ENCODE measurements around the gene C1orf74. TPM values are rescaled to one million over a fixed set of nuclear protein-coding genes. Genes with fewer than 3 reads are reported as not detected.

C1orf74 gene
- total RNA-seq, 6 experiments from 2014 or later: 1.8 to 2.7 (median 2.4) TPM

- Mint-ChIP-seq H3K27me3 (ENCODE audit: insufficient read depth) (peaks cover 26% of the 10 kb centered on the region), H3K4me1 (ENCODE audit: low read depth) (peaks cover 33% of the 10 kb centered on the region), H3K36me3 (ENCODE audit: low read depth) (no peaks in the 10 kb centered on the region), H3K9me3 (no peaks in the 10 kb centered on the region), H3K4me3 (peak overlapping the region; percentile 49), H3K27ac (peak overlapping the region; percentile 42)
- peak; percentile 32 for DNase-seq
- TF ChIP-seq CTCF (IDR thresholded peaks at IDR 0.05): no peak
Measured at GRCh38 chr1:209742409-209743144, 41.8 kb downstream of the C1orf74 start.

- no peak for DNase-seq
Measured at GRCh38 chr1:209741889-209742288, 42.5 kb downstream of the C1orf74 start.

GRCh38 chr1:209741193-209741592 is 43.2 kb downstream of the C1orf74 start:
- H3K36me3 Mint-ChIP-seq (ENCODE audit: low read depth): no peaks in the 10 kb centered on the region
- no peak for TF ChIP-seq CTCF (IDR thresholded peaks at IDR 0.05)

More at GRCh38 chr1:209741889-209742288, 42.5 kb downstream of the C1orf74 start:
- Mint-ChIP-seq H3K27me3 (ENCODE audit: insufficient read depth) (peaks cover 25% of the 10 kb centered on the region), H3K9me3 (no peaks in the 10 kb centered on the region), H3K36me3 (ENCODE audit: low read depth) (no peaks in the 10 kb centered on the region), H3K27ac (no peak overlapping the region), H3K4me3 (no peak overlapping the region; the same call in 1 of the 2 replicates), H3K4me1 (ENCODE audit: low read depth) (peaks cover 29% of the 10 kb centered on the region)
- no peak for TF ChIP-seq CTCF (IDR thresholded peaks at IDR 0.05)

GRCh38 chr1:209738270-209738669 is 46.1 kb downstream of the C1orf74 start:
- Mint-ChIP-seq H3K27me3 (ENCODE audit: insufficient read depth) (peaks cover 27% of the 10 kb centered on the region), H3K27ac (no peak overlapping the region), H3K36me3 (ENCODE audit: low read depth) (no peaks in the 10 kb centered on the region), H3K9me3 (no peaks in the 10 kb centered on the region), H3K4me3 (no peak overlapping the region), H3K4me1 (ENCODE audit: low read depth) (peaks cover 29% of the 10 kb centered on the region)
- no peak for DNase-seq
- no peak for TF ChIP-seq CTCF (IDR thresholded peaks at IDR 0.05)

More at GRCh38 chr1:209741193-209741592, 43.2 kb downstream of the C1orf74 start:
- Mint-ChIP-seq H3K9me3 (no peaks in the 10 kb centered on the region), H3K27ac (no peak overlapping the region), H3K27me3 (ENCODE audit: insufficient read depth) (peaks cover 25% of the 10 kb centered on the region), H3K4me1 (ENCODE audit: low read depth) (peaks cover 24% of the 10 kb centered on the region), H3K4me3 (no peak overlapping the region)
- DNase-seq: no peak

- Mint-ChIP-seq H3K4me3 (no peak overlapping the region), H3K27me3 (ENCODE audit: insufficient read depth) (peaks cover 27% of the 10 kb centered on the region), H3K36me3 (ENCODE audit: low read depth) (no peaks in the 10 kb centered on the region), H3K27ac (no peak overlapping the region), H3K9me3 (no peaks in the 10 kb centered on the region), H3K4me1 (ENCODE audit: low read depth) (peaks cover 22% of the 10 kb centered on the region)
- no peak for DNase-seq
- no peak for TF ChIP-seq CTCF (IDR thresholded peaks at IDR 0.05)
Measured at GRCh38 chr1:209737118-209737505, 47.2 kb downstream of the C1orf74 start.

Data from HFFc6 (cell line).